GM18907 (cell line): ENCODE data around the gene RPGRIP1L.
"Not testable (repeated sequence)": the region's sequence is repeated elsewhere in the genome, so short reads cannot be mapped to it uniquely, and the experiment has no call there.

Experiments
- ATAC-seq: cut with Tn5 transposase; IDR thresholded peaks from one replicate; pipeline ENCODE4 v1.9.1; 2021; ENCODE audit warnings: mild to moderate bottlenecking, moderate library complexity; ENCODE audit not compliant: unreplicated experiment

The RPGRIP1L gene

DNA sequence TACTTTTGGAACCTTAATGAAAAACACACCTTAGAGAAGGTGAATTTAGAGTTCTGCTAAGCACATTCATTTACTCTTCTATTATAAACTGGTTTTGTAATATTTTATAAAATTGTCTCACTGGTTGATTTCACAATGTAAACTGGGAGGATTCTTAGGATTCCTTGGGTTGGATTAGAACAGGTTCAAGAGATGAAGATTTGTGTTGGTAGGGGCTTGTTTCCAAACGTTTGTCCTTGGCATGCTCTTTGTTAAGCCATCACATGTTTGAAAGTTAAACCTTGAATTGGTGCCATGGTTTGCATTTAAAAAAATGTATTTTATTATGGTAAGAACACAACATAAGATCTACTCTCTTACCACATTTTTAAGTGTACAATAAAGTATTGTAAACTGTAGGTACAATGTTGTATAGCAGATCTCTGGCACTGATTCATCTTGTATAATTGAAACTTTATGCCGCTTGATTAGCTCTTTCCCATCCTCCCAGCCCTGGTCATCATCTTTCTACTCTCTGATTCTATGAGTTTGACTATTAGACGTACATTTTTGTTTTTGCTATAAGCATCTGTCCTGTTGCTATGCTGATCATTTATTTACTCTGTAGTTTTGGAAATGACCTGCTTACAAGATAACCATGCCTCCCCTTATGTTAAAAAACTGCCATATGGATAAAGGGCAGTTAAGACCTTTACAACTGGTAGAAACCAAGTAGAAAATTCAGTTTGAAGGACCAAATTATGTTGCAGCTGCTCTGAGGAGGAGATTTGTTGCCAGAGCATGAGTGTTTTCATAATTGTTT lies 9.9 kb upstream of the RPGRIP1L start:
- ATAC-seq = no peak

DNA sequence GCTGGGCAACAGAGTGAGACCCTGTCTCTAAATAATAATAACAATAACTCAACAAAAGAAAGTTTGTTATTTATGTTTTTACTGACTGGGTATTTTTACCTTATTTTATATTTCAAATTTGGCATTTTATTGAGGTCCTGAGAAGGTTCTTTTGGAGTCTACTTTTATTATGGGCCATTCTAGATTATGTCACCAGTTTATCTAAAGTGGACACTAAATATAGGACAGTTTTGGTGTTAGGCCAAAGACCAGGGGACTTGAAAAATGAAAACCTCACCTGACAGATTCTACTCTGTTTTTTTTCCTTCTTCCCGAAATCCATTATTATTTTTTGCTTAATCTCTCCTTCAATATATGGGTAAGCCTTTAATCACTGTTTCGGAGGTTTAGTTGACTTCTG lies 8.4 kb upstream of the RPGRIP1L start:
- no peak for ATAC-seq

DNA sequence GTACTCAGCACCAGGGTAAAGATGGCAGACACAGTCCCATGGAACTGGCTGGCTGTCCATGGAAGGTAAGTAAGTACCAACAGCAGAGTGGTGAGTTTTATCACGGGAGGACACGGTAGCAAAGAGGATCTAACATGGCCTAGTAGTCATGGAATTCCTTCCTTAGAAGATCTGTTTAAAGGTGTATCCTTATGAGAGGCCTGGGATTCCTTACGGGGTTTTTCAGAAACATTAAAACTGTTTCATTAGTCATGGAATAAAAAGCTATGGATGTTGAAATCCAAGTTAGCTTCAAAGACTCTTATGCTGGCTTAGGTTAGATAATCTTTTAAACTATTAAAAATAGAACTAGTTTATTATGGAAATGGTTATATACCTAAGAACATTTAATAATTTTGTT lies 7.7 kb upstream of the RPGRIP1L start:
- no peak for ATAC-seq

DNA sequence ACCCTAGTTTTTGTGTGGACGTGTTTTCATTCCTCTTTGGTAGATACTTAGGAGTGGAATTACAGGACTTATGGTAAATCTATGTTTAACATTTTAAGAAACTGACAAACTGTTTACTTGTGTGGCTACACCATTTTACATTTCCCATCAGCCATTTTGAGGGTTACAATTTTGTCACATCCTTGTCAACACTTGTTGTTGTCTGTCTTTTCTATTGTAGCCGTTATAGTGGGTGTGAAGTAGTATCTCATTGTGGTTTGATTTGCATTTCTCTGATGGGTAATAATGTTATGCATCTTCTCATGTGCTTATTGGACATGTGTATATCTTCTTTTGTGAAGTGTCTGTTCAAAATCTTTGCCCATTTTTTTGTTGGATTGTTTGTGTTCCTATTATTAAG lies 4.8 kb upstream of the RPGRIP1L start:
- no peak for ATAC-seq

DNA sequence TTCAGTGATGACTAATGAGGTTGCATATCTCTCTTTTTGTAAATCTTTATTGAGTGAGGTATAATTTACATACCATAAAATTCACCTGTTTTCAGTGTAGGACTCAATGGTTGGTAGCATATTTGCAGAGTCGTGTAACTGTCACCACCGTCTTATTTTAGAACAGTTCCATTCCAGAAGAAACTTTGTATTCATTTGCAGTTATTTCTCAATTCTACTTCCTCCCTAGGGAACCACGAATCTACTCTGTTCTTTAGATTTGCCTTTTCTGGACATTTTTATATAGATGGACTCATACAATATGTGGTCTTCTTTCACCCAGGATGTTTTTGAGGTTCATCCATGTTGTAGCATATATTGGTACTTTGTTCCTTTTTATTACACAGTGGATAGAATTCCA lies 4.0 kb upstream of the RPGRIP1L start:
- no peak for ATAC-seq

DNA sequence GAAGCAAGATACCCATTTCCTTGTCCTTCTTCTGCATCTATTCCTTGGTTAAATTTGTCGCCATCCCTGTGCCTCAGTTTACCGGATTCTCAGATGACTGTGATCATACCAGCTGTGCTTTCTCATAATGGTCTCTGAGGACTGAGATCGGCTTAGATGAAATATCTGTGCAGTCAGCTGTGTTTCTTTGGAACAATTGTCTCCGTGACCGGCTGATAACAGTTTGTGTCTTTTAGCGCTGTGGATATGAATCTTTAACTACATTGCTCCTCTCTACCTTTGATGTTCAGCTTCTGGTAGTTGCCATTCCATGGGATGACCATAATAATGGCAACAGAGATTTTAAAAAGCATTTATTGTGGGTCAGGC lies 770 bp upstream of the RPGRIP1L start:
- ATAC-seq = no peak

DNA sequence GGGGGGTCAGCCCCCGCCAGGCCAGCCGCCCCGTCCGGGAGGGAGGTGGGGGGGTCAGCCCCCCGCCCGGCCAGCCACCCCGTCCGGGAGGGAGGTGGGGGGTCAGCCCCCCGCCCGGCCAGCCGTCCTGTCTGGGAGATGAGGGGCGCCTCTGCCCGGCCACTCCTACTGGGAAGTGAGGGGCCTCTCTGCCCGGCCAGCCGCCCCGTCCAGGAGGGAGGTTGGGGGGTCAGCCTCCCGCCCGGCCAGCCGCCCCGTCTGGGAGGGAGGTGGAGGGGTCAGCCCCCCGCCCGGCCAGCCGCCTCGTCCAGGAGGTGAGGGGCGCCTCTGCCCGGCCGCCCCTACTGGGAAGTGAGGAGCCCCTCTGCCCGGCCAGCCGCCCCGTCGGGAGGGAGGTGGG lies 5.4 kb downstream of the RPGRIP1L start:
- not testable (repeated sequence) for ATAC-seq

DNA sequence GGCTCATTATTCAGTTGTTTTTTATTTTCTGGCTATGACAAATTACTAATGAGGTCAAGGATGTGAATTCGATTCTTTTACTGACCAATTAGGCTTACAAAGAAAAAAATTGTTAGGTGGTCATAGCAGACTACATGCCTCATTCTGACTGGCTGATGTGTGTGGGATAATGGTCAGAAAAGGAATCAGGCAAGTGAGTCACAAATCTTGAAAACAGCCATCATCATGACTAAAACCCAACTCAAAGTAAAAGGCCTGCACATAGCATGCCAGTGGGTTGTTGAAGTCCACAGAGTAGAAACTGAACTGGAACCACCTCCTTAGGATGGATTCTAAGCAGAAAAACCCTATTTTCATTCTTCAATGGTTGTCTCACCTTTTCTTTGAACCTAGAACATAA lies 8.6 kb downstream of the RPGRIP1L start:
- no peak for ATAC-seq

DNA sequence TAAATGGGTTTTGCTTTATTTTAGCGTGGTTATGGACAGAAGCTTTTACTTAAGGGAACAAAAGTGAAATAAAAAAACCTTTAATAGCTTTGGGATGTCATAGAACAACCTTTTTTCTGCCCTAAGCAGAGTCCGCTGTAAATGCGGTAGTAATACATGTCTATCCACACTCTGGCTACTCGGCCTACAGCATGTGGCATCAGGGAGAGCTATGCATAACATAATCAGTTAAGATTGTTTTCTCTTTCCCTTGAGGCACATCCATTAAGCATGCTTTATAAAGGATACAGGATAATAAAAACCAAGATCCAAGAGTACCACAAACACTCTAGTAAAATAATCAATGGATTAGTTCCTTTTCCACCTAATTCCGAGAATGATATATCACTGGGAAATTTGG lies 10.3 kb downstream of the RPGRIP1L start:
- no peak for ATAC-seq

DNA sequence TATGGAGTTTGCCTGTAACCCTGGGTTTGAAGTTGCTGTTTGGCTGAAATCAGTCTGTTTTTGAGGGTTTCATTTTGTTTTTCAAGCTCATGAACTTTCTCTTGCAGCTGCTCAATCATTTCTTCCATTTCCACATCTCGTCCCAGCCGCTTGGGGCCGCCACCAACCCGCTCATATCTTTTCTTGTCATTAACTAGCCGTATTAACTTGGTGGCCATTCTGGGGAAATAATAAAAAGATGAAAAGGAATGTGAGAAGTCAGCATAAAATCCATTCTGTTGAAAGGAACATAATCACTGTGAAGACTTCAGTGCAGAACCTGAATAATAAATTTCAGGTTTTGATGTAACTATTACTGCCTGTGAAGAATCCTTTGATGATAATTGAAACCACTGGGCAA lies 11.5 kb downstream of the RPGRIP1L start:
- ATAC-seq = no peak

DNA sequence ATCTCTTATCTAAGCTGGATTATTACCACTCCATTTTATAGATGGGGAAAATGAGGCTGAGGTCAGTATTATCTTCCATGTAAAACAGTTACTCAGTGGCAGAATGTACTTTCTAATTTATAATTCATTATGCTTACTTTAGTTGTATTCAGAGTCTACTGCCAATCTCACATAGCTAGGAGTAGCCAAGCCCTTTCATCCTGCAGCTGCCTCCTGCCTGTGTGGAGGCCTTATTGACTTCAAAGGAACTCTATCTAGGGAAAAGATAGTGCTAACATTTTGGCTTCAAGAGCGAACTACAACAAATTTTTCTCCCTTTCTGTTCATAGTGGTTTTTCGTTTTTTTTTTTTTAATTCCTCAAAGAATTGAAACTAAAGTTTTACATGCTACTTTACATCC lies 12.9 kb downstream of the RPGRIP1L start:
- no peak for ATAC-seq

DNA sequence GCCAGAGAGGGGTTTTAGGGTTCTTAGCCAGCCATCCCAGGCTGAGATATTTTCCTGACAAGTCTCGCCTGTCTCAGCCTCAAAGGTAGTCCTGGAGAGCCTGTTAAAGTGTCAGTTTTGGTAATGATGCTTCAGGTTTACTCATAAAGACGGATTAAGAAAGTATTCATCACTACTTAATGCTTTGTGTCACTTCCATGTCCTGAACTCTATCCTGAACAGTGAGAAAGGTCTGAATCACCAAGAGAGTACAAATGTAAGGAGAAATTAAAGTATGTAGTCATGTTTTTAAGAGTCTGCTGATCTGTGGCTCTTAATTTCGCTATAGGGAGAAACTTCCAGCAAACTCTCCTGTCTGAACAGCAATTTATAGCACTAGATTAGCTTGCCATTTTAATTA lies 14.0 kb downstream of the RPGRIP1L start:
- ATAC-seq = no peak

DNA sequence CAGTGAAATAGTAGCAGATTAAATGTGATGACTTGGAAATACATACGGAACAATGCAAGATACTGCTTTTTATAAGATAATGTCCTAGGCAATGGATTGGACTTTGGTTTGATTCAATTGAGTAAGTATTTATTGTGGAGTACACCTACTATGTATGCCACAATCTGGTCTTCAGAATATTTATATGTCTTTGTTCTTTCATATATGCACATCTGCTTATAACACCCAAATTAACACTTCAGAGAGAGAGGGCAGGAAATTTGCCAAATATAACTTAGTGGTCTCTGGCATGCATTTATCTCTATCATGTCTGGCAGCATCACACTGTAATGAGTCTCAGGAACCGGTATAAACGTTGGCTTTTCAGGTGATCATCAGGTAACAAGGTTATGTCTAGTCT lies 16.9 kb downstream of the RPGRIP1L start:
- ATAC-seq = no peak

DNA sequence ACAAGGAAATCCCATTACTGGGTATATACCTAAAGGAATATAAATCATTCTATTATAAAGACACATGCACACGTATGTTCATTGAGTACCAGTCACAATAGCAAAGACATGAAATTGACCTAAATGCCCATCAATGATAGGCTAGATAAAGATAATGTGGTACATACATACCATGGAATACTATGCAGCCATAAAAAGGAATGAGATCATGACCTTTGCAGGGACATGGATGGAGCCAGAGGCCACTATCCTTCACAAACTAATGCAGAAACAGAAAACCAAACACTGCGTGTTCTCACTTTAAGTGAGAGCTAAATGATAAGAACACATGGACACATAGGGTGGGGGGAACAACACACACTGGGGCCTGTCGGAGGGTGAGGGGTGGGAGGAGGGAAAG lies 18.3 kb downstream of the RPGRIP1L start:
- not testable (repeated sequence) for ATAC-seq

DNA sequence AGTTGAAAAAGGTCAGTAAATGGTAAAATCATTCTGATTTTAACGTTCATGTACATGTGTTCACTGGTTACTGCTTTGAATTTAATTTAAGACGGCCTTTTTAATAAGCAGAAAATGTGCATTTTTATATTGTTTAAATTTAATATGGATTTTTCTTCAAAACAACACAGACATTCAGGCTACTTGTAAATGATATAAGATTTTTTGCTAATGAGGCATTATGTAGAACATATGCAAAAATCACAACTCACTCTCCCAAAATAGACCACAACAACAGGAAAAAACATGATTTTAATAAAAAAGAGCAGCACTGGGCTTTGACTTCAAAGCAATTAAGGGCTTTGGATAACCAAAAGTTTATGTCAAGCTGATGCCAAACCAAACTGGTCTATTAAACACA lies 22.3 kb downstream of the RPGRIP1L start:
- no peak for ATAC-seq

DNA sequence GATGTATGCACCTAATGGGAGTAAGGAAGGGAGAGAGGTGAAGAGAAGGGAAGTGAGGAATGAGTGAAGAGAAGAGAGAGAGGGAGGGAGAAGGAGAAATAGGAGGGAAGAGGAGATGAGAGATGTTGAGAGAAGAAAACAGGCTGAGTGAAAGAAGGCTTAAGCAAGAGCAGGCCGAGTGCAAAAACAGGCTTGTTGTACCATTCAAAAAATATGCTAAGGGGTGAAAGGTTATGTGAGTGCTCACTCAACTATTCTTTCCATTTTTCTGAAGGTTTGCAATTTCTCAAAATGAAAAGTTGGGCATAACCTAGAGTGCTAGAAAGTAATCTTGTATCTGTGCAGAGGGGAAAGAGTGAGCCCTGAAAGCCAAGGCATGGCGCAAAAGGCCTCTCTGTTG lies 22.9 kb downstream of the RPGRIP1L start:
- no peak for ATAC-seq

DNA sequence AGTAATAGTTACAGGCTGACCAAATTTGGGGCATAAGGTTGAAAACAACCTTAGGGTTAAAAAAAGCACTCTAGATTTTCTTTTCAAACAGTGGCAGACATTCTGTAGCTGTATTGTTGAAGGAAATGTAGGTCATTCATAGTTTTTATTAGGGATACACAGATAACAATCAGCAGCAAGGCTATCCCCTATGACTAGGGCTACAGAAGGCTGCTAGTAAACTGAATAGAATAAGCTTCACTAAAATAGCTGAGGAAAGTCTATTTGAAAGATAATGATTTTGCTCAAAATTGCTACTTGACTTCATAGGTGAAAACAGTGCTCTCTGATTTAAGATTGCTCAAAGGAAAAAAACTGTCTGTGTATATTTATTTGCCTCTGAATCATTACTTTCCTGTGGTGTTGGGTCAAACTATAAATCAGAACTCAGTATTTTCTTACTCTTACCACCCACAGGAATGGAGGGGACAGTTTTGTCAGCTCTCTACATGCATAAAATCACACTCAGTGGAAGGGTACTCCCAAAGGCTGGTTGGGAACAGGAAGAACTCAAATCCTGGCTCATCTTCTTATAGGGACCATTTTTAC lies 24.8 kb downstream of the RPGRIP1L start:
- ATAC-seq = no peak

DNA sequence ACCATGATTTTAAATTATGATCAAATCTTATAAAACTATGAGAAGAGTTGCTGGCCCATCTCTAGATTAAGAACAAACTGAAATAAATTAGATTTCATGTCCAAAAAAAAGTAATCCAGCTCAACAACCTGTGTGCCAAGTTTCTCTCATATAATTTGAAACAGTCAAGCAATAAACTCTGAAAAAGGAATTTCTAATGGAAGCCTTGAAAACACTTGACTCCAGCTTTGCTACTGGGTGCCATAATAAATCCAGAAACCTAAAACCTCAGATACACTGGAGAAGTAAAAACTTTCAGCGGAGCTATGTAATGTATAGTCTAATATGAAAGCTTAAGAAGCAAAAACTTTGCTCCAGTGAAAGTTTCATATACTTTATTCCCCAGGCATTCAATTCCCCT lies 25.5 kb downstream of the RPGRIP1L start:
- no peak for ATAC-seq

DNA sequence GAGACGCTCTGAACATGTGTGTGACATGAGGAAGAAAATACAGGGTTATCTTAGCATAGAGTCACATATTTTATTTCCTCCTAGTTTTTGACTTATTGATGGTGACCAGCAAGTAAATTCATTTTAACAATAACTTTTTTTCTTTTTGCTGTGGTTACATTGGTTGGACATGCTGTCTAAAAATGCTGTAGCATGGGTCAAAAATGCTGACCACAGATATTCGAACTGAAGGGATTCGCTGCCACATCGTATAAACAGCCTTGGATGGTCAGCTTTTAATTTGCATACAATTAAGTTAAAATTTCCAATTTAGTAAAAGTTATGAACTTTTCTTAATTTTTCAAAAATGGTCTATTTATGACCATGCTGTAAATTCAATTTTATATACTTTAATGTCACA lies 30.5 kb downstream of the RPGRIP1L start:
- no peak for ATAC-seq

DNA sequence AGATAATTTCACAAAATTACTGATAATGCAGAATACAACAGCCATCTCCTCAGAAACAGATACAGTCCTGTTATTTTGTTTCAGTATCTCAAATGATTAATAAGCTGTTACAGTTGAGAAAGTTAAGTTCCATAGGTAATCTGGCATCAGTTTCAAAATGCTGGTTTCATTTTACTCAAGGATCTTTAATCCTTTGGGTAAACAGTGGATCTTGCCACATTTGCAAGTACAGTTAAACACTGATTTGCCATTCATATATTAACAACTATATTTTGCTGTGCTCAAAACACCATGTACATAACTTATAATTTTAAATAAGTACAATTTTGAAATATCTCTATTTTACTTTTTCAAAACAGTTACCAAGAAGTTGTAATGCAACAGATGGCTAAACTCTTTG lies 31.2 kb downstream of the RPGRIP1L start:
- no peak for ATAC-seq

DNA sequence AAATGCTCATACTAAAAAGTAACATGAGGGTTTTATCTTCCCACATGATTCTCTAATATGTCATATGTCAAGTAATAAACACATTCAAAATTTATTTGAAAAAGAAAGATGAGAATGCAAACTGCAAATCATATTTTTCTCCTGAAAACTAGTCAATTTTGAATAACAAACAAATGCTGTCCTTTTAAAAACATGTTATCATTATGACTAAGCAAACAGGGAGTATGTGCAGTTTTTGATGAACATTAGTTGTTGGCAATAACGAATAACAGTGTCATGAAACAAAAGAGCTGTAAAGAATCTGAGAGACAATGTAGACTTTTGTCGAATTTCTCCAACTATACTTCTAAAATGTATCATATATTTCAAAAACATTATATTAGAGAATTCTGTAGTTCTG lies 34.8 kb downstream of the RPGRIP1L start:
- ATAC-seq = no peak

DNA sequence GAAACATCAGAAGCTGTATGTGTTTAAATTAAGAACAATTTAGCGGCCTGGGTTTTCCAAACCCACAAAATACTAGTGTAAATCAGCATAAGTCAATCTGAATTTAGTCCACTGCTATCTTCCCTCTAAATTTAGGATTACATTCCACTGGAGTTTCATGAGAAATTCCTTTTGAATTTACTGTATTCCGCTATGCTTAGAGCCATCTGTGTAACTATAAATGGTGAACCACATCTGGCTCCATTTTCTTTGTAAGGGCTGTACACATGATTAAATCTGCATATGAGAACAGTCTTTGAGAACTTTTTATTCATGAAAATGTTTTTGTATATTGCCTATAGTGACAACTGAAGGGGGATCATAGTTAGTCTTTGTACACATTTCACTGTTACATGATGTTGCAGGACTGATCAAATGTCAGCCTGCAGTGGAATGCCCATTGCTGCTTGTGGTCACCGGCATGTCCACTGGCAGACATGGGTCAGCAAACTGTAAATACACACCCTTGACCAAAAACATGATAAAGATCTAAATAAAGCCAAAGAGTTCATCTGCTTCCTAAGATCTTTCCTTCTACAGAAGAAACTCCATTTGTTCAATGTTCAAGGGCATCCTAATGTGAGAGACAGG lies 36.8 kb downstream of the RPGRIP1L start:
- ATAC-seq = no peak
